NCI-H510A (cell line): ENCODE measurements around the gene LMNTD1.
"Not testable (repeated sequence)": the region's sequence is repeated elsewhere in the genome, so short reads cannot be mapped to it uniquely, and the experiment has no call there.

ENCODE experiments used
- DNase-seq: peaks from one replicate; lab custom pipeline; 2025; lab: John Stamatoyannopoulos, UW

The LMNTD1 gene

GRCh38 chr12:25553098-25553497, at the start of gene LMNTD1:
TSS of gene LMNTD1 (minus strand) at chr12:25553283. CDS start at chr12:25552959, 324 bp downstream.
- no peak for DNase-seq

GRCh38 chr12:25598956-25599355, 45.9 kb upstream of the LMNTD1 start:
- no peak for DNase-seq

- not testable (repeated sequence) for DNase-seq
Measured at GRCh38 chr12:25595496-25595895, 42.4 kb upstream of the LMNTD1 start.

- DNase-seq: no peak
Measured at GRCh38 chr12:25594376-25594775, 41.3 kb upstream of the LMNTD1 start.

- peak; percentile 20 for DNase-seq
Measured at GRCh38 chr12:25592725-25593495, 39.8 kb upstream of the LMNTD1 start.

GRCh38 chr12:25591144-25591543, 38.1 kb upstream of the LMNTD1 start:
- no peak for DNase-seq

- no peak for DNase-seq
Measured at GRCh38 chr12:25590011-25590721, 37.1 kb upstream of the LMNTD1 start.

- no peak for DNase-seq
Measured at GRCh38 chr12:25587346-25587745, 34.3 kb upstream of the LMNTD1 start.

GRCh38 chr12:25585662-25586061, 32.6 kb upstream of the LMNTD1 start:
- DNase-seq: no peak

GRCh38 chr12:25585021-25585523, 32.0 kb upstream of the LMNTD1 start:
- no peak for DNase-seq

GRCh38 chr12:25584596-25584995, 31.5 kb upstream of the LMNTD1 start:
- no peak for DNase-seq

GRCh38 chr12:25583545-25583944, 30.5 kb upstream of the LMNTD1 start:
- no peak for DNase-seq

- DNase-seq: no peak
Measured at GRCh38 chr12:25581067-25581466, 28.0 kb upstream of the LMNTD1 start.

- no peak for DNase-seq
Measured at GRCh38 chr12:25578411-25579143, 25.5 kb upstream of the LMNTD1 start.

GRCh38 chr12:25574761-25575160, 21.7 kb upstream of the LMNTD1 start:
- no peak for DNase-seq

GRCh38 chr12:25573346-25573745, 20.3 kb upstream of the LMNTD1 start:
- DNase-seq: no peak

- no peak for DNase-seq
Measured at GRCh38 chr12:25570418-25570817, 17.3 kb upstream of the LMNTD1 start.

GRCh38 chr12:25566202-25566949, 13.3 kb upstream of the LMNTD1 start:
- DNase-seq: no peak

GRCh38 chr12:25558586-25558985, 5.5 kb upstream of the LMNTD1 start:
- no peak for DNase-seq

- no peak for DNase-seq
Measured at GRCh38 chr12:25557830-25558436, 4.8 kb upstream of the LMNTD1 start.

GRCh38 chr12:25556153-25556552, 3.1 kb upstream of the LMNTD1 start:
- no peak for DNase-seq
